NCI-H1105 treated with DMSO at 0.1 percent for 48 hours (cell line): ENCODE results near the gene MMP3.

Source experiments
- DNase-seq: peaks from one replicate; lab custom pipeline; 2025; lab: John Stamatoyannopoulos, UW

Gene MMP3

GRCh38 chr11:102831489-102832440 lies 11.6 kb downstream of the MMP3 start:
- DNase-seq: no peak

- DNase-seq: no peak
Measured at GRCh38 chr11:102831128-102831488, 12.3 kb downstream of the MMP3 start.

DNA sequence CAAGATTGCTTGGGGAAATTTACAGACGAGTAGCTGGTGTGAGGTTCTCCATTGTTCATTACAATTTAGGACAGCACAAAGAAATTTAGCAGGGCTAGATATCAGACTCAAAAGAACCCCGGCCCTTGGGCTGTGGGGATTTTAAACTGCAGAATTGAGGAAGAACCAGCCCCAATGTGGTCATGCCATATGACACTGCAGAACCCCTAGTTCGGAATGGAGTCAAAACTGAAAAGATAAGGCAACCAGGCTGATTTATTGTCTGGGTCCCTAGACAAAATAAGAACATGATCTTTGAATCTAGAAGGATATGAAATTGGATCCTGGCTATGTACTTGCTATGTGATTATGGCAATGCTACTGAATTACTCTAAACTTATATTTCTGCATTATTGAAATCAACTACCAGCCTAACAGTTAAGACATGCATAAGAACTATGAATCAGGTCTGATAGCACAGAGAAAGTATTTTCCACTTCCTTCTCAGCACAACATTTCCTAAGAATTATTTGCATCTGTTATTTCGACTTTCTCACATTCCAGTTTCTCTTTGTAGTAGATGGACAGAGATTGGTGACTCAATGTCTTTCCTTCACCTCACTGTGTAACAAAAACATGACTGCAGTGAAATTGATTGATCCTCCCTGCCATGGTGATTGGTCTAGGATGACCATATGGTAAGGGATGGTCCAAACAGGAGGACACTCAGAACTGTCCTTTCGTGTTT lies 13.2 kb downstream of the MMP3 start:
- no peak for DNase-seq

- DNase-seq: peak; percentile 16
Measured at GRCh38 chr11:102829316-102830000, 14.0 kb downstream of the MMP3 start.

DNA sequence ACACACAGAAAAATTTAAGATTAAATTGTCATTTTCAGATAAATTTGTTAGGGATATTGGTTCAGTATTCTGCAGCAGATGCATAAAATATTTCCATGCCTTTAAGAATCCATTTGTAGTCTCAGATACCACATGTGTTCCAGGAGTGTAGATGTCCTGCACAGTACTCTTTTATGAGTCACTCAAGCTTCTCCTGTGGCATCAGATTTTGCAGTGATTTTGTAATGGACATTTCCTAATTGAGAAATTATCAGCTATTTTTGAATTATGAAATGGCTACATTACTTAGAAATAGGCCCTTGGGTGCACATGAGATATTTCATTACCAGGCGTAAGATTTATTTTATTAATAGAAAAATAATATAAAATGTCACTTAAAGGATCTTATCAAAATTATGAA lies 18.9 kb downstream of the MMP3 start:
- no peak for DNase-seq

DNA sequence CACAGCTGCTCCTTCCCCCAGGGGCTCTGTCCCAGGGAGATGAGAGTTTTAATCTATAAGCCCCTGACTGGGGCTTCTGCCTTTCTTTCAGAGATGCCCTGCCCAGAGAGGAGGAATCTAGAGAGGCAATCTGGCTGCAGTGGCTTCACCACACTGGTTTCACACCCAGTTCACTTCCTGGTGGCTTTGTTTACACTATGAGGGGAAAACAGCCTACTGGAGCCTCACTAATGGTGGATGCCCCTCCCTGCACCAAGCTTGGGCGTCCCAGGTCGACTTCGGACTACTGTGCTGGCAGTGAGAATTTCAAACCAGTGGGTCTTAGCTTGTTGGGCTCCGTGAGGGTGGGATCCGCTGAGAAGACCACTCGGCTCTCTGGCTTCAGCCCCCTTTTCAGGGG lies 23.9 kb downstream of the MMP3 start:
- no peak for DNase-seq

DNA sequence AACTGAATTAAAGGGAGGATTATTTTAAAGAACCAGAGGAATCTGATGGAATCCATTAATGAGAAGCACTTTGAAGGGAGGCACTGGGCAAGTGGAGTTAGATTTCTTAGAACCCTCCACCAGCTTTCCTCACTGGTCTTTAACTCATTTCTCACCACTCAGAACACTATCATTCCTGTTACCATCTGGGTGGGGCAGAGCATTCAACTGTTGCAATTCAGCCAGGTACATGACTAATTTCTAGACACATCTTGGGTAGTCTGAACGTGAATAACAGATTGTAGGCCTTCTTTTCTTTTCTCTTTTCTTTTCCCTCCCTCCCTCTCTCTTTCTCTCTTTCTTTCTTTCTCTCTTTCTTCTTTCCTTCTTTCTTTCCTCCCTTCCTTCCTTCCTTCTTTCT lies 29.9 kb downstream of the MMP3 start:
- no peak for DNase-seq

DNA sequence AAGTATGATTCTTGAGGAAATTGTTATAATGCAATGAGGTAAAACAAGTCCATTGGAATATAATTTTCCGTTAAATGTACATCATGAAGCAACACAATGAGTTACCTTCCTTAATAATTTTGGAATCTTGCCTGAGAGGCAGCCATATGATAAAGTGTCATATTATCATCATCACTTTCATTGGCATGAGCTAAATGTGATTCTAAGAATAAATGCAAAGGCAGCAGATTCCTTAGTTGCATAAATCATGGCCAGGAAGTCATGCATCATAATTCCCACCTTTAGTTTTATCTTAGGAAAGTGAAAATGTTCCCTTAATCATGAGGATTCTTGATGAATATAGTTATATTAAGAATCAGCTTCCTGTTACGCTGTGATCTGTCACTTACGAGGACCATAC lies 31.2 kb downstream of the MMP3 start:
- DNase-seq: no peak

DNA sequence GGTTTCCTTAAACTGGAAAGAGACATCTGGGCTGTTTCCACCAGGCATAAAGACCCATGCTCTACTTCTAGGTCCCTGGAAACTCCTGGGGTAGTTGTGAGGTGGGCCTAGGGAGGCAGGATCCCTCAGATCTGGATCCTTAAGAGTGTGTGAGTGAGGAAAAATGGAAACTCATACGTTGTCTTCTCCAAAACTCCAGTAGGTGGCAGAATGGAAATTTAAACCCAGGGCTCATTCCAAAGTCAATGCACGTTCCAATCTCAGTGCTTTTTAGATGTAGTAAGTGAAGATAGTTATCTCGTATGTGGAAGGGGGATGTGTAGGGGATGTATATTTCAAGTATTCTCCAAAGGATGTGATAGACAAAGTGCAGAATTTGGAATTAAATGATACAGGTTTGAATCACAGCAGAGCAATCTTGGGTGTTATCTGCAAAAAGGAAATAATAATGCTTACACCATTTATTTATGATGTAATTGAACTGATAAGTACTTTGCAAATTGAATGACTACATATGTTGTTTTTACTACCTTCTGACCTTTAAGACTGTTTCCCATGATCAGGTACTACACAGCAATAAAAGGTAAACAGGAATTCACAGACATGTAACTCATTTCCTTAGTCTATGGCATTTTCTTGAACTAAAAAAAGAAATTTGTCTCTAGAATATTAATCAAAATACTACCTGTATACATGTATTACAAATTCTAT lies 32.3 kb downstream of the MMP3 start:
- DNase-seq: peak; percentile 8

- no peak for DNase-seq
Measured at GRCh38 chr11:102809971-102810370, 33.4 kb downstream of the MMP3 start.

GRCh38 chr11:102807921-102808320 lies 35.5 kb downstream of the MMP3 start:
- peak; percentile 39 for DNase-seq

DNA sequence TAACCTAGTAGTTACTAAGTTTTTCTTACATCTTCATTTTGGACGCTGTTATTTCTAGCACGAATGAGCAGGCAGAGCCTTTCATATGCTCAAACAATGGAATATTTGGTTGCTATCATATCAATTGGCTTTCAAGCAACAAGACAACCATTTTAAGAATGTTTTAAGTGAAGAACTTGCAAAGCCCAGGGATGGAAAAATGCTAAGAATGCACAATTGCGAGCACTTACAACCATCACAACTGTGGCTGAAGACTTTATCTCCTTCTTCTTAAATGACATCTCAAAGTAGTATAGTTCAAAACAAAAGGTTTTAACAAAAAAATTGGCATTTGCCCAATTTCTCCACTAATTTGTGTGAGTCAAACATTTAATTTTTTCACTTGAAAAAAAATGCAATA lies 37.1 kb downstream of the MMP3 start:
- no peak for DNase-seq

- no peak for DNase-seq
Measured at GRCh38 chr11:102802341-102802740, 41.1 kb downstream of the MMP3 start.

GRCh38 chr11:102800767-102801166 lies 42.6 kb downstream of the MMP3 start:
- DNase-seq: no peak

GRCh38 chr11:102799681-102800340 lies 43.6 kb downstream of the MMP3 start:
- no peak for DNase-seq

DNA sequence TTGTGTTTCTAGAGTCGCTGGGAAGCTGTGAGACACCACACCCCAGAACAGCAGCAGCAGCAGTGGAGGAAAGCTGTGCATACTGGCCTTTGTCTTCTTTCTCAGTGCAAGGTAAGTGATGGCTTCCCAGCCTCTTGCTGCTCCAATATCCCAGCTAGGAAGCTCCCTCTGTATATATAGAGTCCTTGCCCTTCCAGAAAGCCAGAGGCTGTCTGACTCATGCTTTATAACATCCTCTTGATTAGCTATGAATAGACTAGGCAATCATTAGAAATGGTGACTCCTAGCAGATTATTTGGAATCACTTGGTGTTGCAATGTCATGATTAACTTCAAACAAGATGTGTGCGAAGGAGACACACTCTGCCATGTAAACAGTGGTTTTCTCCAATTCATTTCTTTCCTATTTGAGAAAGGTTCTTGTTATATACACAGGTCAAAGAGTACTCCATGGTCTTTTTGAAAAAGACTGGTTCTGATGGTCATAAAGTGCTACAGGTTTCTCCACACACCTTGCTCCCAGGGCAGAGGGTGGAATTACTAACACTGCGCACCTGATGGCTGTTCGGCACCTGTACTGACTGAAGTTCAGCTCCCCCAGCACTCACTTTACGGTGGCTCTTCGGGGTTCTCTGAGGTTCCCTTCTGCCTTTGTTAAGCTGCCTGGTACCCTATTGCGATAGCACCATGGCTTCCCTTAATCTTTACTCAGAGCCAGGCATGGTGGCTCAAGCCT lies 45.2 kb downstream of the MMP3 start, which contains the start of gene MMP1:
TSS of gene MMP1 (minus strand) at position 149 of the 735 bp plus-strand sequence. CDS start at position 81, 68 bp downstream.
- no peak for DNase-seq

- no peak for DNase-seq
Measured at GRCh38 chr11:102794382-102794781, 49.0 kb downstream of the MMP3 start.

- no peak for DNase-seq
Measured at GRCh38 chr11:102793677-102794290, 49.6 kb downstream of the MMP3 start.

DNA sequence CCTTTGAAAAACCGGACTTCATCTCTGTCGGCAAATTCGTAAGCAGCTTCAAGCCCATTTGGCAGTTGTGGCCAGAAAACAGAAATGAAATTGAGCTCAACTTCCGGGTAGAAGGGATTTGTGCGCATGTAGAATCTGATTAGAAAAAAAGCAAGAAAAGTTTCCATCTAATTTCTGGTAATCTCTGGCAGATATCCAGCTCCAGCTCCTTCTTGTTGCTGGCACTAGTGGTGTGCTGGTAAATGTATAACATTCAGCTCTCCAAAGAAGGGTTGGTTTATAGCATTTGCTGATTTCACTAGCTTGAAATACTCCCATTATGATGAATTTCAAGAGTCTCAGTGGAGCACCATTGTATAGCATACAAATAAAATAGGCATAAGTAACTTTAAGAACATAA lies 50.8 kb downstream of the MMP3 start:
- DNase-seq: no peak
